ENCODE results near the gene SNRPE.

Gene SNRPE

DNA sequence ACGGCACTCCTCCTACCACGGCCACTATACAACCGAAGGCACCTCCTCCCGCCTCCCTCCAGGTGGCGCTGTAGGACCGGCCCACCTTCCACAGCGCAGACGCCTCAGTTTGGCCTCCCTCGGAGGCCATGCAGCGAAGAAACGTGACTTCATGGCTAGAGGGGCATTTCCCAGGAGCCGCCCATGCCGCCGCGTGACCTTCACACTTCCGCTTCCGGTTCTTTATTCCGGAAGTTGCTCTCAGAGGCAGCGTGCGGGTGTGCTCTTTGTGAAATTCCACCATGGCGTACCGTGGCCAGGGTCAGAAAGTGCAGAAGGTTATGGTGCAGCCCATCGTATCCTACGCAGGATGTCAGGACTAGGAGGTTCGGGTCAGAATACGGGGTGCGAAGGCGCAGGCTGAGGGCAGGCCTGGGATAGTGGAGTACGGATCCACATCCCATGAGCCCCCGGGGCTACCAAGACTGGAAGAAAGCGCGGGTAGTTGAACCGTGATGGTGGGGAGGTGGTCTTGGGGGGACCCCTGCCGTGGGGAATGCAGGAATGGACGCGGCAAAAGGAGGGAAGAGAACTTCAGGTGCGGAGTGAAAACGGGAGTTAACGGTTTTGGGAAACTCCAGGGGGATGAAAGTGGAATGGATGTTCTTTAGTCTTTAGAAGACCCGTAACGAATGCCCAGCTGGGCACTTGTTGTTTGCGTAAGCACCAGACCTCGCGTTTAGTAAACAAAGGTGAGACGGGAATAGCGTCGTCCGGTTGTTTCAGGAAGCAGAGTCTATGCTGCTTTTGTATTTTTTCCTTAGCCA lies at the start of gene SNRPE (continued):
- TF ChIP-seq, protein P1, sequence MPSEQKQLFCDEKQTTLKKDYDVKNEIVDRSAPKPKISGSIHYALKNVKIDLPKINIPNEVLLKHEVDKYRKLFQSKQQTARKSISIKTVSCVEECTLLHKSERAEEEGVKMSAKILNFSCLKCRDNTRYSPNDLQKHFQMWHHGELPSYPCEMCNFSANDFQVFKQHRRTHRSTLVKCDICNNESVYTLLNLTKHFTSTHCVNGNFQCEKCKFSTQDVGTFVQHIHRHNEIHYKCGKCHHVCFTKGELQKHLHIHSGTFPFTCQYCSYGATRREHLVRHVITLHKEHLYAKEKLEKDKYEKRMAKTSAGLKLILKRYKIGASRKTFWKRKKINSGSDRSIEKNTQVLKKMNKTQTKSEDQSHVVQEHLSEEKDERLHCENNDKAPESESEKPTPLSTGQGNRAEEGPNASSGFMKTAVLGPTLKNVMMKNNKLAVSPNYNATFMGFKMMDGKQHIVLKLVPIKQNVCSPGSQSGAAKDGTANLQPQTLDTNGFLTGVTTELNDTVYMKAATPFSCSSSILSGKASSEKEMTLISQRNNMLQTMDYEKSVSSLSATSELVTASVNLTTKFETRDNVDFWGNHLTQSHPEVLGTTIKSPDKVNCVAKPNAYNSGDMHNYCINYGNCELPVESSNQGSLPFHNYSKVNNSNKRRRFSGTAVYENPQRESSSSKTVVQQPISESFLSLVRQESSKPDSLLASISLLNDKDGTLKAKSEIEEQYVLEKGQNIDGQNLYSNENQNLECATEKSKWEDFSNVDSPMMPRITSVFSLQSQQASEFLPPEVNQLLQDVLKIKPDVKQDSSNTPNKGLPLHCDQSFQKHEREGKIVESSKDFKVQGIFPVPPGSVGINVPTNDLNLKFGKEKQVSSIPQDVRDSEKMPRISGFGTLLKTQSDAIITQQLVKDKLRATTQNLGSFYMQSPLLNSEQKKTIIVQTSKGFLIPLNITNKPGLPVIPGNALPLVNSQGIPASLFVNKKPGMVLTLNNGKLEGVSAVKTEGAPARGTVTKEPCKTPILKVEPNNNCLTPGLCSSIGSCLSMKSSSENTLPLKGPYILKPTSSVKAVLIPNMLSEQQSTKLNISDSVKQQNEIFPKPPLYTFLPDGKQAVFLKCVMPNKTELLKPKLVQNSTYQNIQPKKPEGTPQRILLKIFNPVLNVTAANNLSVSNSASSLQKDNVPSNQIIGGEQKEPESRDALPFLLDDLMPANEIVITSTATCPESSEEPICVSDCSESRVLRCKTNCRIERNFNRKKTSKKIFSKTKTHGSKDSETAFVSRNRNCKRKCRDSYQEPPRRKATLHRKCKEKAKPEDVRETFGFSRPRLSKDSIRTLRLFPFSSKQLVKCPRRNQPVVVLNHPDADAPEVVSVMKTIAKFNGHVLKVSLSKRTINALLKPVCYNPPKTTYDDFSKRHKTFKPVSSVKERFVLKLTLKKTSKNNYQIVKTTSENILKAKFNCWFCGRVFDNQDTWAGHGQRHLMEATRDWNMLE (tag by site-specific recombination; conservative IDR thresholded peaks at IDR 0.05; ENCODE audit: low read depth): peak; percentile 100
- TF ChIP-seq, protein P2, sequence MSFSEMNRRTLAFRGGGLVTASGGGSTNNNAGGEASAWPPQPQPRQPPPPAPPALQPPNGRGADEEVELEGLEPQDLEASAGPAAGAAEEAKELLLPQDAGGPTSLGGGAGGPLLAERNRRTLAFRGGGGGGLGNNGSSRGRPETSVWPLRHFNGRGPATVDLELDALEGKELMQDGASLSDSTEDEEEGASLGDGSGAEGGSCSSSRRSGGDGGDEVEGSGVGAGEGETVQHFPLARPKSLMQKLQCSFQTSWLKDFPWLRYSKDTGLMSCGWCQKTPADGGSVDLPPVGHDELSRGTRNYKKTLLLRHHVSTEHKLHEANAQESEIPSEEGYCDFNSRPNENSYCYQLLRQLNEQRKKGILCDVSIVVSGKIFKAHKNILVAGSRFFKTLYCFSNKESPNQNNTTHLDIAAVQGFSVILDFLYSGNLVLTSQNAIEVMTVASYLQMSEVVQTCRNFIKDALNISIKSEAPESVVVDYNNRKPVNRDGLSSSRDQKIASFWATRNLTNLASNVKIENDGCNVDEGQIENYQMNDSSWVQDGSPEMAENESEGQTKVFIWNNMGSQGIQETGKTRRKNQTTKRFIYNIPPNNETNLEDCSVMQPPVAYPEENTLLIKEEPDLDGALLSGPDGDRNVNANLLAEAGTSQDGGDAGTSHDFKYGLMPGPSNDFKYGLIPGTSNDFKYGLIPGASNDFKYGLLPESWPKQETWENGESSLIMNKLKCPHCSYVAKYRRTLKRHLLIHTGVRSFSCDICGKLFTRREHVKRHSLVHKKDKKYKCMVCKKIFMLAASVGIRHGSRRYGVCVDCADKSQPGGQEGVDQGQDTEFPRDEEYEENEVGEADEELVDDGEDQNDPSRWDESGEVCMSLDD (tag by site-specific recombination; IDR thresholded peaks at IDR 0.05): peak; percentile 35
- TF ChIP-seq SP7 (tag by site-specific recombination; IDR thresholded peaks at IDR 0.05) (peak; percentile 89), YY2 (tag by site-specific recombination; IDR thresholded peaks at IDR 0.05) (peak; percentile 98), KLF8 (tag by site-specific recombination; IDR thresholded peaks at IDR 0.05) (peak; percentile 98), ZNF623 (tag by site-specific recombination; IDR thresholded peaks at IDR 0.05) (peak; percentile 30), ZNF324 (tag by site-specific recombination; IDR thresholded peaks at IDR 0.05) (0 out of 2 replicates have a peak, but pooled peaks have one; percentile 76), ZNF501 (tag by site-specific recombination; IDR thresholded peaks at IDR 0.05) (peak; percentile 97), ZNF561 (tag by site-specific recombination; IDR thresholded peaks at IDR 0.05; ENCODE audit: borderline replicate concordance) (peak; percentile 76; the same call in 1 of the 2 replicates), SCRT2 (tag by site-specific recombination; IDR thresholded peaks at IDR 0.05) (peak; percentile 86)
- TF ChIP-seq, protein P3, sequence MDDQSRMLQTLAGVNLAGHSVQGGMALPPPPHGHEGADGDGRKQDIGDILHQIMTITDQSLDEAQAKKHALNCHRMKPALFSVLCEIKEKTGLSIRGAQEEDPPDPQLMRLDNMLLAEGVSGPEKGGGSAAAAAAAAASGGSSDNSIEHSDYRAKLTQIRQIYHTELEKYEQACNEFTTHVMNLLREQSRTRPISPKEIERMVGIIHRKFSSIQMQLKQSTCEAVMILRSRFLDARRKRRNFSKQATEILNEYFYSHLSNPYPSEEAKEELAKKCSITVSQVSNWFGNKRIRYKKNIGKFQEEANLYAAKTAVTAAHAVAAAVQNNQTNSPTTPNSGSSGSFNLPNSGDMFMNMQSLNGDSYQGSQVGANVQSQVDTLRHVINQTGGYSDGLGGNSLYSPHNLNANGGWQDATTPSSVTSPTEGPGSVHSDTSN (CRISPR knock-in tag; IDR thresholded peaks at IDR 0.05): peak; percentile 78
- TF ChIP-seq, protein P4, sequence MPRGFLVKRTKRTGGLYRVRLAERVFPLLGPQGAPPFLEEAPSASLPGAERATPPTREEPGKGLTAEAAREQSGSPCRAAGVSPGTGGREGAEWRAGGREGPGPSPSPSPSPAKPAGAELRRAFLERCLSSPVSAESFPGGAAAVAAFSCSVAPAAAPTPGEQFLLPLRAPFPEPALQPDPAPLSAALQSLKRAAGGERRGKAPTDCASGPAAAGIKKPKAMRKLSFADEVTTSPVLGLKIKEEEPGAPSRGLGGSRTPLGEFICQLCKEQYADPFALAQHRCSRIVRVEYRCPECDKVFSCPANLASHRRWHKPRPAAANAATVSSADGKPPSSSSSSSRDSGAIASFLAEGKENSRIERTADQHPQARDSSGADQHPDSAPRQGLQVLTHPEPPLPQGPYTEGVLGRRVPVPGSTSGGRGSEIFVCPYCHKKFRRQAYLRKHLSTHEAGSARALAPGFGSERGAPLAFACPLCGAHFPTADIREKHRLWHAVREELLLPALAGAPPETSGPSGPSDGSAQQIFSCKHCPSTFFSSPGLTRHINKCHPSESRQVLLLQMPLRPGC (tag by site-specific recombination; IDR thresholded peaks at IDR 0.05): peak; percentile 72
- TF ChIP-seq, protein P5, sequence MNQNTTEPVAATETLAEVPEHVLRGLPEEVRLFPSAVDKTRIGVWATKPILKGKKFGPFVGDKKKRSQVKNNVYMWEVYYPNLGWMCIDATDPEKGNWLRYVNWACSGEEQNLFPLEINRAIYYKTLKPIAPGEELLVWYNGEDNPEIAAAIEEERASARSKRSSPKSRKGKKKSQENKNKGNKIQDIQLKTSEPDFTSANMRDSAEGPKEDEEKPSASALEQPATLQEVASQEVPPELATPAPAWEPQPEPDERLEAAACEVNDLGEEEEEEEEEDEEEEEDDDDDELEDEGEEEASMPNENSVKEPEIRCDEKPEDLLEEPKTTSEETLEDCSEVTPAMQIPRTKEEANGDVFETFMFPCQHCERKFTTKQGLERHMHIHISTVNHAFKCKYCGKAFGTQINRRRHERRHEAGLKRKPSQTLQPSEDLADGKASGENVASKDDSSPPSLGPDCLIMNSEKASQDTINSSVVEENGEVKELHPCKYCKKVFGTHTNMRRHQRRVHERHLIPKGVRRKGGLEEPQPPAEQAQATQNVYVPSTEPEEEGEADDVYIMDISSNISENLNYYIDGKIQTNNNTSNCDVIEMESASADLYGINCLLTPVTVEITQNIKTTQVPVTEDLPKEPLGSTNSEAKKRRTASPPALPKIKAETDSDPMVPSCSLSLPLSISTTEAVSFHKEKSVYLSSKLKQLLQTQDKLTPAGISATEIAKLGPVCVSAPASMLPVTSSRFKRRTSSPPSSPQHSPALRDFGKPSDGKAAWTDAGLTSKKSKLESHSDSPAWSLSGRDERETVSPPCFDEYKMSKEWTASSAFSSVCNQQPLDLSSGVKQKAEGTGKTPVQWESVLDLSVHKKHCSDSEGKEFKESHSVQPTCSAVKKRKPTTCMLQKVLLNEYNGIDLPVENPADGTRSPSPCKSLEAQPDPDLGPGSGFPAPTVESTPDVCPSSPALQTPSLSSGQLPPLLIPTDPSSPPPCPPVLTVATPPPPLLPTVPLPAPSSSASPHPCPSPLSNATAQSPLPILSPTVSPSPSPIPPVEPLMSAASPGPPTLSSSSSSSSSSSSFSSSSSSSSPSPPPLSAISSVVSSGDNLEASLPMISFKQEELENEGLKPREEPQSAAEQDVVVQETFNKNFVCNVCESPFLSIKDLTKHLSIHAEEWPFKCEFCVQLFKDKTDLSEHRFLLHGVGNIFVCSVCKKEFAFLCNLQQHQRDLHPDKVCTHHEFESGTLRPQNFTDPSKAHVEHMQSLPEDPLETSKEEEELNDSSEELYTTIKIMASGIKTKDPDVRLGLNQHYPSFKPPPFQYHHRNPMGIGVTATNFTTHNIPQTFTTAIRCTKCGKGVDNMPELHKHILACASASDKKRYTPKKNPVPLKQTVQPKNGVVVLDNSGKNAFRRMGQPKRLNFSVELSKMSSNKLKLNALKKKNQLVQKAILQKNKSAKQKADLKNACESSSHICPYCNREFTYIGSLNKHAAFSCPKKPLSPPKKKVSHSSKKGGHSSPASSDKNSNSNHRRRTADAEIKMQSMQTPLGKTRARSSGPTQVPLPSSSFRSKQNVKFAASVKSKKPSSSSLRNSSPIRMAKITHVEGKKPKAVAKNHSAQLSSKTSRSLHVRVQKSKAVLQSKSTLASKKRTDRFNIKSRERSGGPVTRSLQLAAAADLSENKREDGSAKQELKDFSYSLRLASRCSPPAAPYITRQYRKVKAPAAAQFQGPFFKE (tag by site-specific recombination; IDR thresholded peaks at IDR 0.05; ENCODE audit: borderline replicate concordance): no peak
- TF ChIP-seq, protein P6, sequence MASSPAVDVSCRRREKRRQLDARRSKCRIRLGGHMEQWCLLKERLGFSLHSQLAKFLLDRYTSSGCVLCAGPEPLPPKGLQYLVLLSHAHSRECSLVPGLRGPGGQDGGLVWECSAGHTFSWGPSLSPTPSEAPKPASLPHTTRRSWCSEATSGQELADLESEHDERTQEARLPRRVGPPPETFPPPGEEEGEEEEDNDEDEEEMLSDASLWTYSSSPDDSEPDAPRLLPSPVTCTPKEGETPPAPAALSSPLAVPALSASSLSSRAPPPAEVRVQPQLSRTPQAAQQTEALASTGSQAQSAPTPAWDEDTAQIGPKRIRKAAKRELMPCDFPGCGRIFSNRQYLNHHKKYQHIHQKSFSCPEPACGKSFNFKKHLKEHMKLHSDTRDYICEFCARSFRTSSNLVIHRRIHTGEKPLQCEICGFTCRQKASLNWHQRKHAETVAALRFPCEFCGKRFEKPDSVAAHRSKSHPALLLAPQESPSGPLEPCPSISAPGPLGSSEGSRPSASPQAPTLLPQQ (tag by site-specific recombination; IDR thresholded peaks at IDR 0.05): peak; percentile 84
- TF ChIP-seq, protein P7, sequence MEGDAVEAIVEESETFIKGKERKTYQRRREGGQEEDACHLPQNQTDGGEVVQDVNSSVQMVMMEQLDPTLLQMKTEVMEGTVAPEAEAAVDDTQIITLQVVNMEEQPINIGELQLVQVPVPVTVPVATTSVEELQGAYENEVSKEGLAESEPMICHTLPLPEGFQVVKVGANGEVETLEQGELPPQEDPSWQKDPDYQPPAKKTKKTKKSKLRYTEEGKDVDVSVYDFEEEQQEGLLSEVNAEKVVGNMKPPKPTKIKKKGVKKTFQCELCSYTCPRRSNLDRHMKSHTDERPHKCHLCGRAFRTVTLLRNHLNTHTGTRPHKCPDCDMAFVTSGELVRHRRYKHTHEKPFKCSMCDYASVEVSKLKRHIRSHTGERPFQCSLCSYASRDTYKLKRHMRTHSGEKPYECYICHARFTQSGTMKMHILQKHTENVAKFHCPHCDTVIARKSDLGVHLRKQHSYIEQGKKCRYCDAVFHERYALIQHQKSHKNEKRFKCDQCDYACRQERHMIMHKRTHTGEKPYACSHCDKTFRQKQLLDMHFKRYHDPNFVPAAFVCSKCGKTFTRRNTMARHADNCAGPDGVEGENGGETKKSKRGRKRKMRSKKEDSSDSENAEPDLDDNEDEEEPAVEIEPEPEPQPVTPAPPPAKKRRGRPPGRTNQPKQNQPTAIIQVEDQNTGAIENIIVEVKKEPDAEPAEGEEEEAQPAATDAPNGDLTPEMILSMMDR (tag by site-specific recombination; IDR thresholded peaks at IDR 0.05): peak; percentile 99

All from HEK293 (cell line).